ENCODE results near the gene DISC1. TPM values are rescaled to one million over a fixed set of nuclear protein-coding genes. Genes with fewer than 3 reads are reported as not detected.
"Not testable (repeated sequence)": the region's sequence is repeated elsewhere in the genome, so short reads cannot be mapped to it uniquely, and the experiment has no call there.

DISC1 gene
- polyA plus RNA-seq, 1 donor, result 5.4 TPM

GRCh38 chr1:231893400-231894102 lies 267.0 kb downstream of the DISC1 start:
- no peak for DNase-seq

GRCh38 chr1:231896806-231897205 lies 270.2 kb downstream of the DISC1 start:
- no peak for DNase-seq

GRCh38 chr1:231899046-231899445 lies 272.5 kb downstream of the DISC1 start:
- no peak for DNase-seq

GRCh38 chr1:231899713-231900435 lies 273.3 kb downstream of the DISC1 start:
- DNase-seq, result no peak

GRCh38 chr1:231903586-231904081 lies 277.0 kb downstream of the DISC1 start:
- no peak for DNase-seq

- not testable (repeated sequence) for DNase-seq
Observed at GRCh38 chr1:231907310-231907709, 280.7 kb downstream of the DISC1 start.

- DNase-seq, result no peak
Observed at GRCh38 chr1:231913493-231913892, 286.9 kb downstream of the DISC1 start.

GRCh38 chr1:231918239-231919015 lies 291.8 kb downstream of the DISC1 start:
- no peak for DNase-seq

- no peak for DNase-seq
Observed at GRCh38 chr1:231919239-231919885, 292.8 kb downstream of the DISC1 start.

- no peak for DNase-seq
Observed at GRCh38 chr1:231919886-231920285, 293.3 kb downstream of the DISC1 start.

- DNase-seq, result no peak
Observed at GRCh38 chr1:231921646-231922345, 295.2 kb downstream of the DISC1 start.

- no peak for DNase-seq
Observed at GRCh38 chr1:231923491-231924041, 297.0 kb downstream of the DISC1 start.

- DNase-seq, result no peak
Observed at GRCh38 chr1:231924180-231924579, 297.6 kb downstream of the DISC1 start.

GRCh38 chr1:231925864-231926263 lies 299.3 kb downstream of the DISC1 start:
- no peak for DNase-seq

- no peak for DNase-seq
Observed at GRCh38 chr1:231926340-231926739, 299.8 kb downstream of the DISC1 start.

- no peak for DNase-seq
Observed at GRCh38 chr1:231926933-231927332, 300.3 kb downstream of the DISC1 start.

- no peak for DNase-seq
Observed at GRCh38 chr1:231927431-231927830, 300.8 kb downstream of the DISC1 start.

GRCh38 chr1:231929311-231929710 lies 302.7 kb downstream of the DISC1 start:
- DNase-seq, result peak; percentile 43

GRCh38 chr1:231930257-231930947 lies 303.8 kb downstream of the DISC1 start:
- DNase-seq, result no peak

- DNase-seq, result no peak
Observed at GRCh38 chr1:231931146-231931545, 304.6 kb downstream of the DISC1 start.
